CD4-positive, alpha-beta T cell treated with Interleukin-17A for 4 hours (primary cell): Measurements from ENCODE around the gene FBP2.
"Not testable (repeated sequence)": the region's sequence is repeated elsewhere in the genome, so short reads cannot be mapped to it uniquely, and the experiment has no call there.

Source experiments
- DNase-seq: peaks from one replicate; pipeline ENCODE4 v3.0.0-alpha.2; 2020; ENCODE audit warnings: mixed read lengths

The FBP2 gene

GRCh38 chr9:94606646-94607422 is 13.2 kb upstream of the FBP2 start:
- DNase-seq: no peak

DNA sequence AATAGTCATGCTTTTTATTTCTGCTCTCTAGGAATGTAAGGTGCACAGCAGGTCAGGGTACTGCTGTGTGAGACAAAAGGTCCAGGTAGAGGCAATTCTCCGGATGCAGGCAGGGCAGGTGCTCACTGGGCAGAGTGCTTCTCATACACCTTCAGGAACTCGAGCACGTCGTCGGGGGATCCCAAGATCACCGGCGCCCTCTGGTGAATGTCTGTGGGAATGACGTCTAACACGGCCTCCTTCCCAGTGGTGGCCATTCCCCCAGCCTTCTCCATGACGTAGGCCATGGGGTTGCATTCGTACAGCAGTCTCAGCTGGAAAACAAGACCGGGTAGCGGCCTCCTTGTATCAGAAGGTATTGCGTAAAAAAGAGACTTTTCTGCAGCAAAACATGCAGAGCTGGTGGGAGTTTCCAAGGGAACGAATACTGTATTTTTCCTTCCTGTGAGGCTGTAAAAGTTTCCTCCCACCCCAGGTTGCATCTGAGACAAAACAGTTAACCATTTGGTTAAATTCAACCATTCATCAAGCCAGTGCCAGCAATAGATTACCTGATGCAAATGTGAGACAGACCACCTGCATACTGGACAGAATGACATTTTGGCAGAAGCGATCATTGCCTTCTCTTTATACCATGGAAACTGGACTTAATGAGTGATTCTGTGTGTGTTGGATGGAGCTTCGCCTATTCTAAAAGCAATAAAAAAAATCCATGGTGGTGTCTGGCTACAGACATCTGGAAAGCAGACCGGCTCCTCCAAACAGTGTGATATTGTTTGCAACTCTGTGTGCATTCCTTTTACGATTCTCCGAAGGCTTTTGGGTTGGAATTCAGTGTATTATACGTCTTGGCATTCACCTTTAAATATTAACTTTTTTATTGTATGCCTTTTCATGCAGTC is 9.9 kb upstream of the FBP2 start:
- peak; percentile 66 for DNase-seq

DNA sequence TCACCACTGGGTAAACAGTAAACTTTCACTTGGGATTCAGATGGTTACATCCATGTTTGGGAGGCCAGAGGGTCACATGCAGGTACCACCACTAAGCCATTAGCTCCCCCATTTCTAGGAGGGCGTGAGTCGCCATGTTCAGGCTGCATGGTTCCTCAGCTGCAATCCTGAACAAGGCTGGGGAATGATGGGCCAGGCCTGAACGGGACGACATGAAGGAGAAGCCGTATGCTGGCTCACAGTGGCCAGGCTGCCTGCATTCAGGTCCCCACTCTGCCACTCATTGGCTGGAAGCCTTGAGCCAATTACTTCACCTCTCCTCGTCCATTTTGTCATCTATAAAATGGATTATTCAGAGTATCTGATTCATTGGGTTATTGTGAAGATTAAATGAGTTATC is 9.0 kb upstream of the FBP2 start:
- no peak for DNase-seq

- no peak for DNase-seq
Observed at GRCh38 chr9:94600715-94601114, 7.1 kb upstream of the FBP2 start.

DNA sequence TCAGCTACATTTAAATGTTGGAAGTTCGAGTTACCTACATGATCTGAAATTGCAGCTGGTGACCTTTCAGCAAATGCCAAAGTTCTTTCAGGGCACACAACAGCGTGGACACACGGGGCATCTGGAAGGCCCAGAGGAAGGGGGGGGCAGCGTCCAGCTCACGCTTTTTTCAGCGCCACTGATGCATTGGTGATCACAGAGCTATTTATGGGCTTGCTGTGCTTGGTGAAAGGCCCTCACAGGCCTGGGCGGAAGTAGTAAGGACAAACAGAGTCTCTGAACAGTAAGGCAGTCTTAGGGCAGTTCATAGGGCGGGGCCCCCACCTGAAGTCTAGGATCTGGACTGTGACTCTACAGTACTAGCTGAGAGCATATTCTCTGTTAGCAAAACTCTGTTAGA is 6.6 kb upstream of the FBP2 start:
- no peak for DNase-seq

- no peak for DNase-seq
Observed at GRCh38 chr9:94599102-94599501, 5.5 kb upstream of the FBP2 start.

DNA sequence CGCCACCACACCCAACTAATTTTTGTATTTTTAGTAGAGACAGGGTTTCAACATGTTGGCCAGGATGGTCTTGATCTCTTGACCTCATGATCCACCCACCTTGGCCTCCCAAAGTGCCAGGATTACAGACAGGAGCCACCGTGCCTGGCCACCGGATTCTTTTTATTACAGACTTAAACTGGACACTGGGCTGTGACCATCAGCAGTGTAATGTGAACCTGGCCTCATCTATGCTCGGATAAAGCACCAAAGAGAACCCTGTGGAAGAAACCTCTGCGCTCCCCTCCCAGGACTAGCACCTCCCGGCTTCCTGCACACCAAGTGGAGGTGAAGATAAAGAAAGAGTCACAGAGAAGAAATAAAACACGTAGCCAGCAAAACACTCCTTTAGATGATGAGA is 941 bp downstream of the FBP2 start:
- DNase-seq: not testable (repeated sequence)

DNA sequence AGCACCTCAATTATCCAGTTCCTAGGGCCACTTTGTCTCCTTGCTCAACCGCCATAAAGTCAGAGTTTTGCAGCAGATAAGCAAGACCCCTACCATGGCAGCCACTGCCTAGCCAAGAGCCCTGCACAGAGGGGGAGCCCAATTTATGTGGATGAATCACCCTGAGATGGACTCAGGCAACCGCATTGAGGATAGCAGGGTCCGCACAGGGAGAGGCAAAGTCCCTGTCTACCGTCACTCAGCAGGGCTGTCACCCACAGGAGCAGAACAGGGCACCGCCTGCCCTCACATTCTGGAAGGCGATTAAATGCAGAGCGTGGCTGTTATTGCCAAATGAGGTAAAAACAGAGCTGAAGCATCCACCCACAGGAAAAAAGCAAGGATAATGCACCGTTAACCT is 1.7 kb downstream of the FBP2 start:
- DNase-seq: no peak

- not testable (repeated sequence) for DNase-seq
Observed at GRCh38 chr9:94591046-94591545, 2.5 kb downstream of the FBP2 start.

- no peak for DNase-seq
Observed at GRCh38 chr9:94588681-94589080, 4.9 kb downstream of the FBP2 start.

DNA sequence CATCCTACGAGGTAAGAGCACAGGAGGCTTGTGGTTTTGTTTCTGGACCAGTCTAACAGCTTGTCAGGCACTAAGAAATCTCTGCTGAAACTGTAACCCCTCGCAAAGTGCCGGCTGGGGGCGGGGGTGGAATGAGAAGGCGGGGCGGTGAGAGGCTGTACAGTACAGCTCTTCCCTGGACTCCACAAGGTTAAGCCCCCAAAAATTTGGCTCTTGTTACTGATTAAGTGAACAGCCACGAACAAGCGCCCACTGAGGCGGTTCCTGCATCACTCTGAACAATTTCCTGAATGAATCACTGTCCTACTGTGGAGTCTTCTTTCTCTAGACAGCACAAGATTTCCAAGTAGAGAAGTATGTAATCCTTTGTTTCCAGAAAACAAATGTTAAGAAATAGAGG is 6.8 kb downstream of the FBP2 start:
- no peak for DNase-seq

DNA sequence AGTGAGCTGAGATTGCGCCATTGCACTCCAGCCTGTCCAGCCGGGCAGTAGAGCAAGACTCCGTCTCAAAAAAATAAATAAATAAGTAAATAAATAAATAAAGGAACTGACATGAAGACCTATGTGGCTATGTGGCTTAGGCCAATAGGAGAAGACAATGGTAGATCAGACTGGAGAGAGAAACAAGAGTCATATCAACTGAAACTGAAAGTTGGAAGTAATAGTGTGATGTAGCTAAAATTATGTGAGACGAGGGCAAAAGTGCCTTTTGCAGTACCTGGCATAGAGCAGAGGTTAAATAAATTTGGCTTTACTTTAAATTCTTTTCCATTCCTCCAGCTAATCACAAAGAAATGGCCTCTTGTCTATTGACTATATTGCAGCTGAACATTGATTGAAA is 7.3 kb downstream of the FBP2 start:
- DNase-seq: no peak

DNA sequence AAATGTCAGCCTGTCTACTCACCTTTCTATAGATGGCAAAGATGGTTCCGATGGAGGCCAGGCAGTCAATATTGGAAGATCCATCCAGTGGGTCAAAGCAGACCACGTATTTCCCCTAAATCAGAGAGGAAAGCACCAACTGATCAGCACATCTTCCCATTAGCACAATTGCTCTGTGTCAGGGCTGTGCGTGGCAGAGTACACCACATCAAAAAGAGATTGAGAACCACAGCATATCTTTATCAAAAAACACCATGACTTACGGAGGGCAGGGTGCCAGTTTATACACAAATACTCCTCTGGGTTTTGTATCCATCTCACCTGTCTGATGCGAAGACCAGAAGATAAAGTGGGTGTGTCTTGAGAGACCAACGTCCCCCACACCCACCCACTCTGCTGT is 9.1 kb downstream of the FBP2 start:
- peak; percentile 8 for DNase-seq

DNA sequence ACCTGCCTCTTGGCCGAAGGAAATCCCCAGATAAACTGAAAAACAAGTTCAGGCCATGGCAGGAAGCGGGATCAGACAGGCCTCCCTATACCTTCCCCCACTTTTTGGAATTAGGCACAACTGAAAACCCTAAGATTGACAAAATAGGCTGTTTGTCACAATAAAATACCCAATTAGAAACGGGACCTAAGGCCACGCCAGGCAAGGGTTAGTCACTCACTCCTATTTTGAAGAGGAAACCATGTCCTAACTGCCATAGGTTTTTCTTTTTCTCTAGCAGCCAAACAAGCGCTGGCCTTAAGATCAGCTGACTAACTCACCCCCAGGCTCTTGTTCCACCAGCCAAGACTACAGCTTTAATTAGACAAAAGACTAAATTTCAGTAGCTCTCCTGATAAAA is 11.9 kb downstream of the FBP2 start:
- no peak for DNase-seq

DNA sequence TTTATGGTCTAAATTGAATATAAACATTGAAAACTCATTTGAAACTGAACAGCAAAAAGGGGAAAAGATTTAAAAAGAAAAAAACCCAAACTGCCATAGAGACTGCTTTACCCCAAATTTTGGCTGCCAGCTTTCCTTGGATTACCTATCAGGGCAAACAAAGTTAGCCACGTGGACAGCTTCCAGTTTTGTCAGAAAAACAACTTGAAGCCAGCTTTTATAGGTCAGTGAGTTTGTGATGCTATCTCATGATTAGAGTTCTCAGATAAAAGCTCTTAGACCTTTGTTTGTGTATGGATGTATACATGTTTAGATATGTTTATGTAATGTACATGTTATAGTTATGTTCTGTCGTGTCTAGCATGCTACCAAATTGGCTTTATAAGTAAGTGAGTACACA is 16.1 kb downstream of the FBP2 start:
- DNase-seq: no peak

- DNase-seq: no peak
Observed at GRCh38 chr9:94577036-94577435, 16.6 kb downstream of the FBP2 start.

GRCh38 chr9:94576131-94576530 is 17.5 kb downstream of the FBP2 start:
- no peak for DNase-seq

DNA sequence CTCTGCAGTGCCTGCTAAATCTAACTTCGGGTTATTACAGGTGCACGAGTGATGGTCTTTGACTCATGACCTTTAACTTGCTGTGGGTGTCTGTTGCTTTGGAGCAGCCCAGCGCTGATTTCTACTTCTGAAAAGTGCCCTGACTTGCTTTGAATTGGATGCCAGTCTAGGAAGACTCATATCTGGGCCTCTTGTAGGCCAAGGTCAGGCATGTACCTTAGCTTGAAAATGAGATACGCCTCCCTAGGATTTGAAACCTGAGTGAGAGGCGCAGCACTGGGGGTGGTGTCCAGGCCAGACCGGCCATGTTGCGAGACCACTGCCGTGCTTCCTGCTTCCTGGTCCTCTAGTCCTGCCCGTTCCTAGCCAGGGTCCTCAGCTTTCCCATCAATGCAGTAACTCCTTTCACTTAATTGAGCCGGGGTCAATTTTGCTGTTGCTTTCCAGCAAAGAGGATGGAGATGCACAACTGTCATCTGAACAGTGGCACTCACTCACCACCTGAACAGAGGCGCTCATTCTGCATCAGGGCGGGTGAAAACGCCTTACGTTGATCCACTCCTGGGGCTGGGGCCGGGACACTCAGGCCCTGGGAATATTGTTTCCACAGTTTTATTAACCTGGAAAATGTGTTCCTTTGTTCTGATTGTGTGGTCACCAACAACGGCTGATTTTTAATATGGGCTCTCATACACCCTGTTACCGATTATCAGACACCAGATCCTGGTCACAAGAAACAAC is 24.5 kb downstream of the FBP2 start:
- DNase-seq: no peak

DNA sequence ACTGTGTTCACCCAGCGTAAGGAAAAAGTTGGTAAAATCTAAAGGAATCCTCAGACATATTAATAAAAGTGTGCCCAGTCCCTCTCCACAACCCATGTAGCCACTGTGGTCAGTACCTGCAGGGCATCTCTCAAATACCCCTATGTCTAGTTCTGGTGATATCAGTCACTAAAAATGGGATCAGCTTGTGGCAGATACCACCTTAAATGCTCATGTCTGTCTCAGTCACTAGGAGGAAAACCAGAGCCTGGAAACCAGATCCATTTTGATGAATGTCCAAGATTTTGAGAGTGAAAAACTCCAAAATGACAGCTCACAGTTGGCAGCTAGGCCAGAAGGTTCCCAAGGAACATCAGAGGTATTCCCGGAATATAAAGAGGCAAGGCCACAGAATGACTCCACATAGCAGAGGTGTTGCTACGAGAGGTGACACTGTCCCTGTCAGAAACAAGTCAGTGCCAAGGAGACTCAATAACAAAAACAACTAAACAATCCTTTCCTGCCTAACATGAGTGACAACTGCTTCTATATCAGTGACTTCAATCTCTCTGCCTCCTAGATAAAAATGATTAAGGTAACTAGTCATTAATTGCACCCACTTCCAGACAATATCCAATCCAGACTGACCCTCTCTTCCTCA is 25.3 kb downstream of the FBP2 start:
- no peak for DNase-seq

GRCh38 chr9:94567271-94567670 is 26.4 kb downstream of the FBP2 start:
- DNase-seq: no peak

DNA sequence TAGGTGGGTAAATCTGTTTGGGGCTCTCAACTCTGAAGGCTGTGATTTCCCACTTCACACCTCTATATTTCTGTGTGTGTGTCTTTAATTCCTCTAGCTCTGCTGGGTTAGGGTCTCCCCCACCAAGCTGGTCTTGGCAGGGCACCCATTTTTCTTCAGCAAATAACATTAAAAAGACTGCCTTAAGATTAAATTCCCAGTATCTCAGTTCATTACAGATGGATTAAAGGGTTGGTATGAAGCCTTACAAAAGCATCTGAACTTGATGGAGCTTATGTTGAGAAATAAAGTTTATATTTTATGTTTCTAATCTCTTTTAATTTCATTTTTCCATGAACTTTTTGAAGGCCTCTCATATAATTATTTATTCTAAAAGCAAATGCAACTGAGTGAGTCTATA is 27.1 kb downstream of the FBP2 start:
- DNase-seq: no peak

DNA sequence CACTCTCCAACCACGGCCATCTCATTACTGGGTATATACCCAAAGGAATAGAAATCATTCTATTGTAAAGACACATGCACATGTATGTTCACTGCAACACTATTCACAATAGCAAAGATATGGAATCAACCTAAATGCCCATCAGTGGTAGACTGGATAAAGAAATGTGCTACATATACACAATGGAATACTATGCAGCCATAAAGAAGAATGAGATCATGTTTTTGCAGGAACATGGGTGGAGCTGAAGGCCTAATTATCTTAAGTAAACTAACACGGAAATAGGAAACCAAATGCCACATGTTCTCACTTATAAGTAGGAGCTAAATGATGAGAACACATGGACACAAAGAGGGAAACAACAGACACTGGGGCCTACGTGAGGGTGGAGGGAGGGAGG is 29.3 kb downstream of the FBP2 start:
- not testable (repeated sequence) for DNase-seq

DNA sequence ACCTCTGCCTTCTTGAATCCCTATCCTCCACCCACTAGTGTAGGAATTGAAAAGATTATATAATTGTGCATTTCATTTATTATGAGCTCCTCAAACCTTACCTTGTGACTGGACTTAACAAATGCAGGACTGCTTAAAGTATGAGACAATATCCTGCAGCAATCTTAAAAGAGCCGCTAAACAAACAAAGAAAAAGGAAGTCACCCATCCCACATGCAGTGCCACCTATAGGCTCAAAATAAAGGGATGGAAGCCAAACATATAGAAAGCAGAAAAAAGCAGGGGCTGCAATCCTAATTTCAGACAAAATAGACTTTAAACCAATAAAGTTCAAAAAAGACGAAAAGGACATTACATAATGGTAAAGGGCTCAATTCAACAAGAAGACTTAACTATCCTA is 30.1 kb downstream of the FBP2 start:
- DNase-seq: no peak
